Stimulated activated CD4-positive, alpha-beta T cell treated with anti-CD3 and anti-CD28 coated beads, TNF-alpha, amount 100 ng/mL, for 1 hour (primary cell): ENCODE results near the gene LSR.

ENCODE experiments used
- DNase-seq, 3 donors: peaks; one replicate each; pipeline ENCODE4 v3.0.0-alpha.2; 2020; ENCODE audit warnings: low read depth in 3 of 3, low spot score in 1 of 3

The LSR gene, protein sequence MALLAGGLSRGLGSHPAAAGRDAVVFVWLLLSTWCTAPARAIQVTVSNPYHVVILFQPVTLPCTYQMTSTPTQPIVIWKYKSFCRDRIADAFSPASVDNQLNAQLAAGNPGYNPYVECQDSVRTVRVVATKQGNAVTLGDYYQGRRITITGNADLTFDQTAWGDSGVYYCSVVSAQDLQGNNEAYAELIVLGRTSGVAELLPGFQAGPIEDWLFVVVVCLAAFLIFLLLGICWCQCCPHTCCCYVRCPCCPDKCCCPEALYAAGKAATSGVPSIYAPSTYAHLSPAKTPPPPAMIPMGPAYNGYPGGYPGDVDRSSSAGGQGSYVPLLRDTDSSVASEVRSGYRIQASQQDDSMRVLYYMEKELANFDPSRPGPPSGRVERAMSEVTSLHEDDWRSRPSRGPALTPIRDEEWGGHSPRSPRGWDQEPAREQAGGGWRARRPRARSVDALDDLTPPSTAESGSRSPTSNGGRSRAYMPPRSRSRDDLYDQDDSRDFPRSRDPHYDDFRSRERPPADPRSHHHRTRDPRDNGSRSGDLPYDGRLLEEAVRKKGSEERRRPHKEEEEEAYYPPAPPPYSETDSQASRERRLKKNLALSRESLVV

DNA sequence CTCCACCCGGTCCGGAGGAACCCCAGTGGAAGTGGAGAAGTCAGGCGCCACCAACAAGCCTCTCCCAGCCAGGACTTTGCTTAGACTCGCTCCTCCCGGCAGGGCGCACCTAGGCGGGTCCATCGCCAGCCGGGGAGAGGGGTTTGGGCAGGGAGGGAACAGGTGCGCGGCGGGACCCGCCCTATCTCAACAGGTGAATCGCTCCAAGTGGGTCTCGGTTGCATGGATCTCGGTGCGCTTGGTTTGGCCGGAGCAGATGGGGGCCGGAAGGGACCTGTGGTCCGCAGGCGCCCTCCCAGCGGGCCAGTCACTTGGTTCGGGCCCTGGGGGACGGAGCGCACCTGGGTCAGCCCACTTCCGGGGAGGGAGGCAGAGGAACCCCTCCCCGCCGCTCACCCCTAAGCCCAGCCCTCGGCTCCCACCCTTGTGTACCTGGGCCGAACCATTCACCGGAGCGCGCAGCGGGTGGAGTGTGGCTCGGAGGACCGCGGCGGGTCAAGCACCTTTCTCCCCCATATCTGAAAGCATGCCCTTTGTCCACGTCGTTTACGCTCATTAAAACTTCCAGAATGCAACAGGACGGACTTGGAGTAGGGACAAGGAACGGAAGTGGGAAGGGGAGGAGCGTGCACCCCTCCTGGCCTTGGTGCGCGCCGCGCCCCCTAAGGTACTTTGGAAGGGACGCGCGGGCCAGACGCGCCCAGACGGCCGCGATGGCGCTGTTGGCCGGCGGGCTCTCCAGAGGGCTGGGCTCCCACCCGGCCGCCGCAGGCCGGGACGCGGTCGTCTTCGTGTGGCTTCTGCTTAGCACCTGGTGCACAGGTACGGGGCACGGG, at the start of gene LSR:
Gene LSR, plus strand, starts transcription at position 693 of the 836 bp plus-strand sequence. Its CDS starts 21 bp downstream, at position 714.
- peak in 2 of 3 donors; percentile 49 to 53 for DNase-seq

DNA sequence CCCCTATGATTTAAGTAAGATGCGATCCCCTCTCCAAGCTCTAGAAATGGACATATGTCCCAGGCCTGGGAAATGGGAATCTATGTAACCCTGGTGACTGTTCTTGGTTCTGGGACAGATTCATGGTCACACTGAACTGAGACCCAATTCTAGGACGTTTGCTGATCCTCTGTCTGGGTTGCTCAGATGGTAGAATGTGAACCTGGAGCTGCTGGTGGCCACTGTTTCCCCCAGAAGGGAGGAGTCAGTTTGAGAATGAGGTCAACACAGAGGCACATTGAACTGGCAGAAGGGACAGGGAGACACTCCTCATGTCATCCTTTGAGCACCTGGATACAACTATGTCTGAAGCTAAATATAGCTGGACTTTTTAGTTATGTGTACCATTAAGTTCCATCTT, 49.3 kb upstream of the LSR start:
- DNase-seq, result no peak

DNA sequence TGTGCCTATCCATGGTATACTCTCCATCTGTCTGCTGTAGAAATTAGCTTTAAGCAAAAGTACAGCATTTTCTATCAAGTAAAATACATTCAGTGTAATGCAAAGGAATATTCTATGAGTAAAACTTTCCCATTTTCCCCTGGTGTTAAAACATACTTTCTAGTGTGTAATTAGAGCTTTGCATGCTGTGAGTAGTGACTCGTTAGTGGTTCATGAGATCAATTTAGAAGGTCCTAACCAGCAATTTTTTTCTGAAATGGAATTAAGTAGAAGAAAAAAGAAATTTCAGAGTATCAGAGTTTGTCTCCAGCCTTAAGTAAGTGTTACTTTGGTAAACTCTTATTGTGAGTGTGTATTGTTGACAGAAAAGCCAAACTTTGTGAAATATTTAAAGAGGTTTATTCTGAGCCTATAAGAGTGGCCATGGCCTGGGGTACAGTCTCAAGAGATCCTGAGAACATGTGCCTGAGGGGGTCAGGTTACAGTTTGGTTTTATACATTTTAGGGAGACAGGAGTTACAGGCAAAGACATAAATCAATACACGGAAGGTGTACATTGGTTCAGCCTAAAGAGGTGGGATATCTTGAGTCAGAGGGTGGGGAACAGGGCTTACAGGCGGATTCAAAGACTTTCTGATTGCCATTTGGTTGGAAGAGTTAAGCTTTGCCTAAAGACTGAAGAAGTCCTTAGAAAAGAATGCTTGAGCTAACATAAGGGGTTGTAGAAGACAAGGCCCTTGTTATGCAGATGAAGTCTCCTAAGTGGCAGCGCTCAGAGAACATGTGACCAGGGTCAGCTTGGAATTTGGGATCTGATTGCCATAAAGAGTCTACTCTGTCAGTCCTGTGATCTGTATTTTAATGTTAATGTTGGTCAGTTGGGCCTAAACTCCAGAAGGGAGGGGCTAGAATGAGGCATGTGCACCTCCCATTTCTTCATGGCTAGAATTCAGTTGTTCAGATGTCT, 45.8 kb upstream of the LSR start:
- no peak for DNase-seq

DNA sequence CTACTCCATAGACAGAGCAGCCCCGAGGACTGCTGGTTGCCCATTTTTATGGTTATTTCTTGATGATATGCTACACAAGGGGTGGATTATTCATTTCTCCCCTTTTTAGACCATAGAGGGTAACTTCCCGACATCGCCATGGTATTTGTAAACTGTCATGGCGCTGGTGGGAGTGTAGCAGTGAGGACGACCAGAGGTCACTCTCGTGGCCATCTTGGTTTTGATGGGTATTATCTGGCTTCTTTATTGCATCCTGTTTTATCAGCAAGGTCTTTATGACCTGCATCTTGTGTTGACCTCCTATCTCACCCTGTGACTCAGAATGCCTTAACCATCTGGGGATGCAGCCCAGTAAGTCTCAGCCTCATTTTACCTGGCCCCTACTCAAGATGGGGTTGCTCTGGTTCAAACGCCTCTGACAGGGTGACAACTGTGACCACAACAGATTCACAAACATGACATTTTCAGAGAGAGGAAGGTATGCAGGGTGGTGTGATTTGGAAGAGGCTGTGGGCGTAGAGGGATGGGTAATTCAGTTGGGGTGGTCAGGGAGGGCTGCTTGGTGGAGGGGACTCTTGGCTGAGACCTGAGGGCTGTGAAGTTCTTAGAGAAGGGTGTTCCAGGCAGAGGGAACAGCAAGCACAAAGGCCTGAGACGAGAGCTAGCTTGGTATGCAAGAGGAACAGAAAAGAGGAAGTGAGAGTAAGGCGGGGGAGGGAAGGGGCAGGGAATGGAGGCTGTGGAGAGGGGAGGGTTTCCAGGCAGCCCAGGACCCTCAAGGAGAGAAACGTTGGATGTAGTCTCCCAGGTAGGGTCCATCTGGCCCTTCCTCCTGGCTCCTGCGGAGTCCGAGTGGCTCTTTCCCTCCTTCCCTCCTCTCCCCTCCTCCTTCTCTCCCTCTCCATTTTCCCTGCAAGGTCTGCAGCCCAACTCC, 43.7 kb upstream of the LSR start:
- DNase-seq, result no peak

DNA sequence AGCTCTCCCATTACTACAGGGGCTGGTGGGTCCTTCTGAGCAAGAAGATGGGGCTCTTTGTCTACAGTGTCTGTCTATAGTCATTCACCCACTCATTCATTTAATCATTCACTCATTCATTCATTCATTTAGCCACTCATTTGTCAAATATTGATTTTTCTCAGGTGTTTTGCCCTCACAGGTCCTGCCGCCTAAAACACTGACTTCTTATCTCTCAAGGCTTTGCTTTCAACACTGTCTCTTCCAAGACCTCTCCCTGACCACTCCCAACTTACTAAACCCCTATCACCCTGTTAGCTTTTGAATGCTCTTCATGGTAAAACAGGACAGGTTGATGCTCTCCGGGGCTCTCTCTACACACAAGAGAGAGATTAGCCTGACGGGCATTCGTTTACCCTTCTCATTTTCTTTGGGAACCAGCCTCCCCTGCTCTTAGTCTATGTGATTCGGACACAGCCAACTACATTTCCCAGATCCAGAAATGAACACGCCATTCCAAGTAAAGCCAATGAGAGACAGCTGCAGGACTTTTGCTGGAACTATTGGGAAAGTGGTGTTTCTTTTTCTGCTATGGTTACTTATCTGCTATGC, 43.0 kb upstream of the LSR start:
- DNase-seq, result no peak

DNA sequence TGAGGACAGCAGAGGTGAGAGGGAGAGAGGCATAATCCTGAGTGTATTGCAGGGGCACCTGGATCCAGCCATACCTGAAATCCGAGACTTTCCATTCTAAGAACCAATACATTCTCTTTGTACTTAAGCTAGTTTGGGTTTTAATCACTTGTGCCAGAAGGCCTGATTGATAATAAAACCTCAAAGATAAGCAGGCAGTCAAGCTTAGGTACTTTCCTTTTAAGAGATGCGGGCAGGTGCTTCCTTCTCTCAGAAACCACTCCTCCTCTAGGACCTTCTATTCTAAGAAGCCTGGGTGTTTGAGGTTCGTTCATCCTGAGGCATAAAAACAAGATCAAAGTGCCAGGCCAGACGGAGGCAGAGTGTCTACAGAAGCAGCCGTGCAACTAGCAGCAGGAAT, 42.4 kb upstream of the LSR start:
- peak in 2 of 3 donors; percentile 16 to 40 for DNase-seq

DNA sequence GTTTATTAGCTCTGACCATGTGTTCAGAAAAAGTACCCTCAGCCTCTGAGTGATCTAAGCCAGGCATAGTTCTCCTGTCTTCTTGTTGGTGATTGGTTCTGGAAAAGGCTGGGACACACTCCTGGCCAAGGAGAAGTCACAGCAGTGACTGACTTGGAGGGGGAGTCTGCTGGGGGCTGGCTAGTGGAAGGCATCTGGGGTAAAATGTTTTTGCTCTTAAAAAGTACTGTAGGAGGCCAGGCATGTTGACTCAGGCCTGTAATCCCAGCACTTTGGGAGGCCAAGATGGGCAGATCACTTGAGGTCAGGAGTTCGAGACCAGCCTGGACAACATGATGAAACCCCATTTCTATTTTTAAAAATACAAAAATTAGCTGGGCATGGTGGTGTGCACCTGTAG, 41.9 kb upstream of the LSR start:
- DNase-seq, result no peak

DNA sequence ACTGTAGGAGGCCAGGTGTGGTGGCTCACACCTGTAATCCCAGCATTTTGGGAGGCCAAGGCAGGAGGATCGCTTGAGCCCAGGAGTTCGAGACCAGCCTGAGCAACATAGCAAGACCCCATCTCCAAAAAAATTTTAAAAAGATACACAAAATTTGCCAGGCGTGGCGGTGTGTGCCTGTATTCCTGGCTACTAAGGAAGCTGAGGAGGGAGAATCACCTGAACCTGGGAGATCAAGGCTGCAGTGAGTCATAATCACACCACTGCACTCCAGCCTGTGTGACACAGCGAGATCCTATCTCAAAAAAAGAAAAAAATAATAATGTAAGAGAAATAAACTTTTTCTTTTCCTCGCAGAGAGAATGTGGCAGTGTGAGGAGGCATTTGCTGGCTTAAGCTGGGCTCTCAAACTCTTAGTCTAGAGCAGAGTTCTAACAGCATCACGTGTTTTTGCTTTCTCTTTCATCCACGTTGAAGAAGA, 41.4 kb upstream of the LSR start:
- DNase-seq, result no peak

DNA sequence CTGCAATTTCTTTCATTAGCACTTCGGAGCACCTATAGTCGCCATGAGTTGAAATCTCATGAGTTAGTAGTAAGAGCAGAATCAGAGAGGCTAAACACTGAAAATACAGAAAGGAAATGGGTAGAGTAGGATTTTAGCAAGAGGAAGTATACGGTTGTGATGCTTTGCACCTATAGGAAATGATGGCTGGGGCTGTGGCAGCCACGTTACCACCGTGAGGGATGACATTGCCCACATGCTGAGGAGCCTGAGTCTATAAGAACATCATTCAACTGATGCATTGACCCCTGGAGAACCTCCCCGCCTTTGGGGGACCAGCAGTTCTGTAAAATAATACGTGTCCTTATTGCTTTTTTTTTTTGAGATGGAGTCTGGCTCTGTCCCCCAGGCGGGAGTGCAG, 40.7 kb upstream of the LSR start:
- DNase-seq, result no peak

DNA sequence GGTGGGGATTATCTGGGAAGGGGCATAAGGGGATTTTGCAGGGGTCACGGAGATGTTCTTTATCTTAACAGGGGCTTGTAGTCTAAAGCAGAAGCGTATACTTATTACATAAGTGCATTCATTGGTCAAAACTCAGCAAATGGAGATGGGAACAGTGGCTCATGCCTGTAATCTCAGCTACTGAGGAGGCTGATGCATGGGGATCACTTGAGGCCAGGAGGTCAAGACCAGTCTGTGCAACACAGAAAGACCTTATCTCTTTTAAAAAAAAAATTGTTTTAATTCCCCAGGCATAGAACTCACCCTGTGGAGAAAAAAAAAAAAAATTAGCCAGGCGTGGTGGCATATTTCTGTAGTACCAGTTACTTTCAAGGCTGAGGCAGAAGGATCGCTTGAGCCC, 39.2 kb upstream of the LSR start:
- no peak for DNase-seq

DNA sequence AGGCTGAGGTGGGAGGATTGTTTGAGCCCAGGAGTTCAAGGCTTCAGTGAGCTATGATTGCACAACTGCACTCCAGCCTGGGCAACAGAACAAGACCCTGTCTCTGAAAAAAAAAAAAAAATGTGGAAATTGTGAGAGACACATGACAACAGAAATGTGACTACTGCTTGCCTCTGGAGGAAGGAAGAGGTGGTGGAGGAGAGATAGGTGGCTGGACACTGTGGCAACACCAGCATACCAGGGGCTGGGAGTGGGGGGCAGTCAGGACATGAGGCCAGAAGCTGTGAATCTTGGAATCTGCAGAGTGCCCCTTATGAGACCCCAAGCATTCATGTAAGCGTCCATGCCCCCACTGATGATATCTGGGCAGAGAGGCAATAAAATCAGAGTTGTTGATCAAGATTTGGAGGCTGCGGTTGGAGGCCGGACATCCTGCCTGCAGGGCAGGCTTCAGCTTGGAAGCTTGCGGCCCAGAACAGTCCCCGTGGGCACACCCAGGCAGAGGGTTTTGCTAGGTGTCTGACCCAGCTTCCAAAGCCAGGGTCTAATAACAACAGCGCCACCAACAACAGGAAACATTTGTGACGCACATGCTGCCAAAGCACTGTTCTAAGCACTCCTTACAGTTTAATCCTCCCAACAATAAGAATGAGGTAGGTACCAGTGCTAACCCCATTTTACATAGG, 37.1 kb upstream of the LSR start:
- peak in 2 of 3 donors; percentile 54 to 71 for DNase-seq

DNA sequence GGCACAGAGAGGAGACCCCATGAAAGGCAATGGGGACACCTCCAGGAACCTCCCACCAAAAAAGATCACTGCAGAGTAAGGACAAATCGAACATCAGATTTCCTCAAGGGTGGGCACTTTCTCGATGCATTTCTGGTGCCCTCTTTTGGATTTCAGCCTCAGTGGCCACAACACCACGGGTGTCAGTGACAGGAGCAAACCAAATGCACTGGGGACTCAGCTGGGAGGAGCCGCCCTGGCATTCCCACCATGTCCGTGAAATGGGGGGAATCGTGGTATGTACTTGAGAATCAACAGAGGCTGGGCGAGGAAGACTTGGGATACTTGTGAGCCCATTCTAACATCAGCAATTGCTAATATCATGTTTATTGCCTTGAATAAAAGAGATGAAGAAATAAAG, 36.6 kb upstream of the LSR start:
- DNase-seq, result no peak

DNA sequence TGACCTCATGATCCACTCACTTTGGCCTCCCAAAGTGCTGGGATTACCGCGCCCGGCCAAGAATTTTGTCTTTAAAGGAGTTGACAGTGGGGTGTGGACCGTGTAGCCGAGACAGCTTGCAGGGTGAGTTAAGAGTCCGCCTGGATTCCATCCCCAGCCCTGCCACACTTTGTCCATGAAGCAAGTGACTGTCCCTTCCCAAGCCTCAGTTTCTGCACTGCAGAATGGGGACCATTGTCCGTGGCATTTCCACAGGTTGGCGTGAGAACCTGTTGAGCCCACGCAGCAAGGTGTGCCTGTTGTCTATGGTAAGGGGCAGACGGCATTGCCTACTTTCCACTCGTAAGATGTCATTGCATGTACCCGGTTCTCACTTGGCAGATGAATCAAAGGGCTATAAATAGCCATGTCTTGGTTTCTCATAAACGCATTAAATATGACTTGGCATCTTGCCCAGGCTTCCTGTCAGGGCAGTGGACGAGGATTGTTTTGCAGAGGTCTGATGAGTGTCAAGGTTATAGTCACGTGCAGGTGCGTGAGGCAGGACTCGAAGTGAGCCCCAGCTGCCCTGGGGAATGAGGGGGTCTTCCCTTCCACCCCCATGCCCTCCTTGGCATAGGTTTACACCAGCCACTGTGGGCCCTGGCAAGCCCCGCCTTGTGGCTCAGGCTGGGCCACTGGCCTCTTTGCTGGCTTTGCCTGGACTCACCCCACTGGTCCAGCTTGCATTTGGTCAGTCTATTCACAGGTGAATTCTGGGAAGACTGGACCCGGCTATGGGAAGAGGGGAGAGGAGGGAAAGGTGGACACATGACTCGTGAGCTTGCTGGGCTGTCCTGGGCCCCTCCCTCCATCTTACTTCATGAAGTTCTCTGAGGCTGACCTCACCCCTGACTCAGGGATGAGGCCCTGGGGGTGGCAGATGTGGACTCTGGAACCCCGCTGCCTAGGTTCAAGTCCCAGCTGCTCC, 34.9 kb upstream of the LSR start:
- DNase-seq, result peak; percentile 32 to 72 (median 64)

DNA sequence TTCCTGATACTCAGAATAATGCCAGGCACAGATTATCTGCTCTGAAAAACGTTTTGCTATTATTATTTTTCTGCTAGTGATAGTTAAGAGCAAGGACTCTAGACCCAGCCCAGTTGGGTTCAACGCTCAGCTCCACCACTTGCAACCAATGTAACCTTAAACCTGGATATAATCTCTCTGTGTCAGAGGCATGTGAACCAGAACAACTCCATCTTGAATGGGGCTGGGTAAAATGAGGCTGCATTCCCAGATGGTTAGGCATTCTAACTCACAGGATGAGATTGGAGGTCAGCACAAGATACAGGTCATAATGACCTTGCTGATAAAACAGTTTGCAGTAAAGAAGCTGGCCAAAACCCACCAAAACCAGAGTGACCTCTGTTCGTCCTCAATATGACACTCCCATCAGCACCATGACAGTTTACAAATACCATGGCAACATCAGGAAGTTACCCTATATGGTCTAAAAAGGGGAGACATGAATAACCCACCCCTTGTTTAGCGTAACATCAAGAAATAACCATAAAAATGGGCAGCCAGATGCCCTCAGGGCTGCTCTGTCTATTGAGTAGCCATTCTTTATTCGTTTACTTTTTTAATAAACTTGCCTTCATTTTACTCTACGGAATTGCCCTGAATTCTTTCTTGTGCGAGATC, 33.9 kb upstream of the LSR start:
- no peak for DNase-seq

DNA sequence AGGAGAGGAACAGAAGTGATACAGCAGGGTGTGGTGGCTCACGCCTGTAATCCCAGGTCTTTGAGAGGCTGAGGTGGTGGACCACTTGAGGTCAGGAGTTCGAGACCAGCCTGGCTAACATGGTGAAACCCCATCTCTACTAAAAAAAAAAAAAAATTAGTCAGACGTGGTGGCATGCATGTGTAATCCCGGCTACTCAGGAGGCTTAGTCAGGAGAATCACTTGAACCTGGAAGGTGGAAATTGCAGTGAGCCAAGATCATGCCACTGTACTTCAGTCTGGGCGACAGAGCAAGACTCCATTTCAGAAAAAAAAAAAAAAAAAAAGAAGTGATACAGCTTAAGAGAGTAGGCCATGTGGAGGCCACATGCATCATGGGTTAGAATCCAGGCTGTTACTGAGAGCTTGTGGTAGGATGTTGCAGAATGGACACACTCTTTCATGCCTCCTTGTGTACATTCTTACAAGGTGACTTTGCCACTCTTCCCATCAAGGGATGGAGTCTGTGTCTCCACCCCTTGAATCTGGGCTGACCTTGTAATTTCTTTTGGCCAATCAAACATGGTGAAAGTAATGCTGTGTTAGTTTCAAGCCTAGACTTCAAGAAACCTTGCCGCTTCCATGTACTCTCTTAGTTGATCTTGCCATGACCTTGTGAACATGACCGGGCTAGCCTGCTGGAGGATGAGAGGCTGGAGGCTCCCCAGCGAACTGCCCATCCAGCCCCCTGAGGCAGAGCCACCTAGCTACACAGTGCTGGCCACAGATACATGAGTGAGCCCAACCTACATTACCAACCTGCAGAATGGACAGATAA, 32.6 kb upstream of the LSR start:
- no peak for DNase-seq
